GM12864 (cell line): ENCODE data around the gene RPL41.

ENCODE experiments used
- DNase-seq: peaks from one replicate; pipeline ENCODE4 v3.0.0-alpha.2; 2011; ENCODE audit warnings: low read depth
- H3K4me3 ChIP-seq: 2 replicates; pipeline ENCODE4 v1.5.1; 2011; ENCODE audit warnings: mild to moderate bottlenecking, low read depth, low read length, control low read depth
- TF ChIP-seq, protein P1 (sequence below): IDR thresholded peaks from 2 replicates; pipeline ENCODE4 v1.5.1; 2011; ENCODE audit warnings: low read depth, mild to moderate bottlenecking, moderate library complexity, low read length, control low read depth, inconsistent platforms; ENCODE audit errors: missing control alignments

RPL41 gene

DNA sequence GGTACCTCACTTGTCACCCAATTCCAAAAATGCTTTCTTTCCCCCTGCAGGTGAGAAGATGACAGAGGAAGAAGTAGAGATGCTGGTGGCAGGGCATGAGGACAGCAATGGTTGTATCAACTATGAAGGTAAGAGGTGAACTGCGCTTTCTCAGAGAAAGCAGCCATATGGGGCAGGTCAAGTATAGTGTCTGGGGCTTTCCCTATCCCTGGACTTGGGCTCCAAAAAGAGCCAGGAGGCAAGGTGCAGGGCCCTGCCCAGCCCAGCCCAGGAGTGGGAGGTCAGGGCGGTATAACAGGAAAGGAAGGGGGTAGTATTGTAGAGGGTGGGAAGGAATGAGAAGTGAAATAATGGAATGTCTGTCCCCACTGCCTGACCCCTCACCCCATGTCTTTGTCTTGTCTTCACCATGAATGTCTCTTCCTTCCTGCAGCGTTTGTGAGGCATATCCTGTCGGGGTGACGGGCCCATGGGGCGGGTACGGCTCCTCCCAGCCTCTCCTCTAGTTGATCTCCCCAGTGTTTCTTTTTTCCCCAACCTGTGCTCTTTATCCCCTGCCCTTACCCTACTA is 43.8 kb downstream of the RPL41 start:
- no peak for DNase-seq
- TF ChIP-seq, protein P1, sequence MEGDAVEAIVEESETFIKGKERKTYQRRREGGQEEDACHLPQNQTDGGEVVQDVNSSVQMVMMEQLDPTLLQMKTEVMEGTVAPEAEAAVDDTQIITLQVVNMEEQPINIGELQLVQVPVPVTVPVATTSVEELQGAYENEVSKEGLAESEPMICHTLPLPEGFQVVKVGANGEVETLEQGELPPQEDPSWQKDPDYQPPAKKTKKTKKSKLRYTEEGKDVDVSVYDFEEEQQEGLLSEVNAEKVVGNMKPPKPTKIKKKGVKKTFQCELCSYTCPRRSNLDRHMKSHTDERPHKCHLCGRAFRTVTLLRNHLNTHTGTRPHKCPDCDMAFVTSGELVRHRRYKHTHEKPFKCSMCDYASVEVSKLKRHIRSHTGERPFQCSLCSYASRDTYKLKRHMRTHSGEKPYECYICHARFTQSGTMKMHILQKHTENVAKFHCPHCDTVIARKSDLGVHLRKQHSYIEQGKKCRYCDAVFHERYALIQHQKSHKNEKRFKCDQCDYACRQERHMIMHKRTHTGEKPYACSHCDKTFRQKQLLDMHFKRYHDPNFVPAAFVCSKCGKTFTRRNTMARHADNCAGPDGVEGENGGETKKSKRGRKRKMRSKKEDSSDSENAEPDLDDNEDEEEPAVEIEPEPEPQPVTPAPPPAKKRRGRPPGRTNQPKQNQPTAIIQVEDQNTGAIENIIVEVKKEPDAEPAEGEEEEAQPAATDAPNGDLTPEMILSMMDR, result no peak
- H3K4me3 ChIP-seq, result peak overlapping the region; percentile 80

DNA sequence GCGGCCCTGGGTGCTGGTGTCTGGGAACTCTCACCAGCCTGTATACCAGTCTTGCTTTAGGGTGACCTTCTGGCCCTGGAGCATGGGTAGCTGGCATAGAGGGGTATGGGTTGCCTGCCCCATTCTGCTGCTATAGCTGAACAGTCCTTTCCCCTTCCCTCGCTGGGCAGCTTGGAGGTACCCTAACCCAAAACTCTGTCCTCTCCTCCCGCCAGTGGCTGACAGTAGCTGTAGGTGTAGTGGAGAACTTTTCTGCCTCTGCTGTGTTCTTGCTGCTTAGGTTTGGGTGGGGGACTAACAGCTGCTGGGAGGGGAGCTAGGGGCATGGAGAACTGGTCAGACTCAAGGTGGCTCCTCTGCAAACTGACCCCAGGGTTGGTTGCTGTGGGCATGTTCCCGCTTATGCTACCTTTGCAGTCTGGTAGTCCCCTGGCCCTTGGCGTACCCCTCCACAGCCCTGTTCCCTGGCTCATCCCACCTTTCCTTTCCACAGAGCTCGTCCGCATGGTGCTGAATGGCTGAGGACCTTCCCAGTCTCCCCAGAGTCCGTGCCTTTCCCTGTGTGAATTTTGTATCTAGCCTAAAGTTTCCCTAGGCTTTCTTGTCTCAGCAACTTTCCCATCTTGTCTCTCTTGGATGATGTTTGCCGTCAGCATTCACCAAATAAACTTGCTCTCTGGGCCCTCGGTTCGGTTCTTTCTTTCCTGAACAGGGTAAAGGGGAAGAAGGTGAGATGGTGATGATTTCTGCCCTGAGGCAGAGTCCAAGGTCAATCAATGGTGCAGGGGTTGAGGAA is 44.7 kb downstream of the RPL41 start:
- H3K4me3 ChIP-seq, result peak overlapping the region; percentile 80
- TF ChIP-seq, protein P1, result no peak
- DNase-seq, result no peak

DNA sequence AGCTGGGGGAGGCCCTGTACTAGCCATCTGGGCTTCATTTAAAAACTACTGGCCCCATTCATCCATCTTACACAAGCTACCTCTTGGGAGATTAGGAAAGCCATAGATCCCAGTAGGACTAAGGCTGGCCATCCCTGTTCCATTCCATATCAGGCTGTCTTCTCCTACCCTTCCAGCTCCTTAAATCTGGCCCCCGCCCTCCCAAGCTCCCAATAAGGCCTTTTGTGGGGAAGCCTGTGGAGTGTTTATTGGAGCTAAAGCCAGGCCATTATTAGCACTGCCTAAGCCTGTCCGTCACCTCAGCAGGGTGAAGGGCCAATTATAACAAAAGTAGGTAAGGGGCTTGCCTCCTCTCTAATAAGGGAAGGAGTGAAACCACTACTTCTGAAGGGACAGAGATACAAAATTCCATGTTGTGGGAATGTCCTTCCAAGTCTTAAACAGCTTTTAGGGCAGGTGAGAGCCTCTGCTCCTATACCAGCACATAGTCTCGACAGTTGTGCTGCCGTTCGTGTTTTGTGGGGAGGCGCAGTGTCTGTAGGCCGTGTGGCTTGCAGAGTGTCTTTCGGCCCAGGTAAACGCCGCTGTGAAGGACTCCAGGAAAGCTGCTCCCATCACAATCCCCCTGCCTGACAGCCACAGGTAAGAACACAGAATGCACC is 45.4 kb downstream of the RPL41 start:
- TF ChIP-seq, protein P1, result no peak
- DNase-seq, result no peak
- no peak overlapping the region for H3K4me3 ChIP-seq

DNA sequence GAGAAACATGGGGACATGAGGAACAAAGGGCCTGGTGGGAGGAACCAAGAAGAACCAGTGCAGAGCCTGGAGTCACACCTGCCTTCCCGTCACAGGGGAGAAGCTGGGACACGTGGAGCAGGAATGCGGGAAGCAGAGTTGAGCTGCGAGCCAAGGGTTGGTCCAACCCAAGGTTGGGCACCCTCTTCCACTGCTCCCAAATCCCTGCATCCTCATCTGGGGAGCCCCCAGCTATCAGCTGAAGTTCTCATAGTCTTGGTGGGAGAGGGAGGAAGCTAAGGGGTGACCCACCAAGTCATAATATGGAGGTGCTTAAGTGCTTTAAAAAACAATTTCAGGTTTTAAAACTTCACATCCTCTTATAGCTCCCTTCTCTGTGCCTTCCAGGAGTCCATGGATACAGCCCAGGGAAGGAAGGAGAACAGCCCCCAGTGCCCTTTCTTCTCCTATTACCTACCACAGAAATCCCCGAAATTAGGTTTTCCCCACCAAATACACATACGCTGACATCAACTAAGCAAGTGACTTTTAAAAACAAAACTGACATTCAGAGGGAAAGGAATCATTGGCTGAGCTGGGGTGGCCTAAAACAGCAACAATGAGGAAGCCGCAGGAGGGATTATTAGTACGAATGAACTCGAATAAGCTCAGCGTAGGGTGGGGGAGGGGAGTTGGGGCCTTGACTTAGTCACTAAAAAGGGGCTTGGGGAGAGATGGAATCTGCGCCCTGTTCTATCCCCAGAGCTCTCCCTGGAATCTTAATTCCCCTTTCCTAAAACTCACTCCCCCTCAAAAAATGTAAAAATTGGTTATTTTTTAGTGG is 46.2 kb downstream of the RPL41 start:
- DNase-seq, result no peak
- TF ChIP-seq, protein P1, result no peak
- H3K4me3 ChIP-seq, result no peak overlapping the region

DNA sequence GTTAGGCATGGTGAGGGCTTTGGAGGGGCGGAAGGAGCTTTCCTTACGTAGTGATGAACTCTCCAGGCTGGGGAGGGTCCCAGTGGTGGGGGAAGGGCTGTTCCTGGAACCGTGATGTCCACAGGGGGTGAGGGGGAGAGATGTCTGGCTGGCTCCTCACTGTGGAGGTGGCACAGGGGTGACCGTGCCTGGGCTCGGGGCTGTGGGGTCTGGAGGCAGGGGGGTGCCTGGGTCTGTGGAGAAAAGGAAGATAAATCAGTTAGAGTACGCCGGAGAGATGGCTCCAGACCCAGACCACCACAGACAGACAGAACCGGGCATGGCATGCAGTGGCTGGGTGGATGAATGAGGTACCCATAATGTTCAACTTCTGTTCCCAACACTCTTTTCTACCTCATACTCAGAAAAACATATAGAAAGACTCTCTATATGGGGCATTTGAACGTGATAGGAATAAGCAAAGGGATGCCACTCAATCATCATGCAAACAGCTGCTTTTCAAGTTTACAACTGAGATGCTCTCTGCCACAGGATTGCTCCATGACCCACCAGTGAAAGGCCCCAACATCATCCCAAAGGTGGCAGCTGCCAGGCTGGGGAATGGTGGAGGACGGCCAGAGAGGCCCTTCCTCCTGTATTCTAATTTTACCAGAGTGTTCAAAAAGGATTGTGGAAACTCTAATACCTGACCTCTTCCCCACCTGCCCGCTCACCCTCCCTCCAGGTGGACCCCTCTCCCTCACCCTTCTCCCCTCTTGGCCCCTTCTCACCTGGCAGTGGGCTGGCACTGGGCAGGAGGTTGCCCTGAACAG is 47.3 kb downstream of the RPL41 start:
- no peak for DNase-seq
- H3K4me3 ChIP-seq, result no peak overlapping the region
- TF ChIP-seq, protein P1, result no peak

DNA sequence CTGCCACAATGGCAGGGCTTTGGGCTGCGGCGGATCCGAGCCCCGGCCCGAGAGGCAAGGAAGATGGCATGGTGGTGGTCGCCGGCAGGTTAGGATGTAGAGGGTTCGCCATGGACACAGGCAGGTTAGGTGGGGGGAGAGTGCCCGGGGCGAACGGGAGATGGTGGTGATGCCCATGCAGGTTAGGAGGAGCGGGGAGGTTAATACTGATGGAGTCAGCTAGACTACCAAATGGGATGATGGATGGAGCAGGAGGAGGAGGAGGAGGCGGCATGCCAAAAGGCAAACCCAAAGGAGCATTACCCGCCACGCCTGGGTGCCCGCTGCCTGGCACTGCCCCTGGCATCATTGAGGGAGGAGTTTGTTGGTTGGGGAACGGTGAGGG is 47.9 kb downstream of the RPL41 start:
- TF ChIP-seq, protein P1, result no peak
- no peak overlapping the region for H3K4me3 ChIP-seq
- DNase-seq, result no peak
